AG09309 (cell line): ENCODE results near the gene PDCL3.

Source experiments
- DNase-seq: peaks from one replicate; pipeline ENCODE4 v3.0.0-alpha.2; 2010; ENCODE audit warnings: low read depth
- H3K4me3 ChIP-seq: 2 replicates; pipeline ENCODE4 v1.5.1; 2011; ENCODE audit warnings: mild to moderate bottlenecking, low read depth, low read length, moderate library complexity; ENCODE audit not compliant: control insufficient read depth
- CTCF ChIP-seq: IDR thresholded peaks from 2 replicates; pipeline ENCODE4 v1.5.1; 2011; ENCODE audit warnings: mild to moderate bottlenecking, low read depth, low read length, inconsistent platforms; ENCODE audit not compliant: insufficient read depth, control insufficient read depth; ENCODE audit errors: missing control alignments

PDCL3 gene

DNA sequence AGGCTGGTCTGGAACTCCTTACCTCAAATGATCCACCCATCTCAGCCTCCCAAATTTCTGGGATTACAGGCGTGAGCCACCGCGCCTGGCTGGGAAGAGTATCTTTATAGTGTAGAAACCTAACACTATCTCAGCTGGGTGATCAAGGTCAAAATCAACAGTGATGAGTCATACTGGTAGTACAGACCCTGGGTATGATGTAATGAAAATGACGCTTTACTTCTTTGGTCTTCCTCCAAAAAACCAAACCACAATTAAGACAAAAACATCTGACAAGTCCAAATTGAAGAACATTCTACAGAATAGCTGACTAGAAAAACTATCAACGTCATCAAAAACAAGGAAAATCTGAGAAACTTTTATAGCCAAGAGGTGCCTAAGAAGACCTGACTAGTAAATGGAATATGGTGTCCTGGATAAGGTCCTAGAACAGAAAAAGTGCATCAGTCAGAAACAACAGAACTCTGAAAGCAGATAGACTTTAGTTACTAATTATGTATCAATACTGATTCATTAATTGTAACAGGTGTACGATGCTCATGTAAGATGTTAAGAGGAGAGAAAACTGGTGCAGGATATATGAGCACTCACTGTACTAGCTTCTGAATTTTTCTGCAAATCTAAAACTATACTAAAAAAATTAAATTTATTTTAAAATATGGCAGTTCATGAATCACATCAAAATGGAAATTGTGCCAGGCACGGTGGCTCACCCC, 25.4 kb downstream of the PDCL3 start:
- DNase-seq = no peak
- no peak for TF ChIP-seq CTCF
- H3K4me3 ChIP-seq = no peak overlapping the region

DNA sequence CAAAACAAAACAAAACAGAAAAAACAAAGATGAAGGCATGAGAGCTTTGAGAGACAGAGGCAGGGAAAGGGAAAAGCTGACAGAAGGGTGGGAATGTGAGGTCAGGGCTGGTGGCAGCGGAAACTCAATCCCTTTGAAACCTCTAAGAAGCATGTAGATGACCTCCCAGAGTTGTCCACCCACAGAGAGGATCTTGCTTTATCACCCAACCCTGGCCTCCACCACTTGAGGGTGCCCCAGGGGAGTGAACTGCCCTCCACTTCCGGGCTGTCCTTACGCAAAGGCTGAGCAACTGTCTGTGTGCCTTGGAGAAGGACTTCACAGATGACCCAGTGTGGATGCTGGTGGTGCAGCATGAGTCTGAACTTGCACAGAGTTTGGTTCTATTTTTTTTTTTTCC, 26.7 kb downstream of the PDCL3 start:
- TF ChIP-seq CTCF = no peak
- DNase-seq = no peak
- no peak overlapping the region for H3K4me3 ChIP-seq

DNA sequence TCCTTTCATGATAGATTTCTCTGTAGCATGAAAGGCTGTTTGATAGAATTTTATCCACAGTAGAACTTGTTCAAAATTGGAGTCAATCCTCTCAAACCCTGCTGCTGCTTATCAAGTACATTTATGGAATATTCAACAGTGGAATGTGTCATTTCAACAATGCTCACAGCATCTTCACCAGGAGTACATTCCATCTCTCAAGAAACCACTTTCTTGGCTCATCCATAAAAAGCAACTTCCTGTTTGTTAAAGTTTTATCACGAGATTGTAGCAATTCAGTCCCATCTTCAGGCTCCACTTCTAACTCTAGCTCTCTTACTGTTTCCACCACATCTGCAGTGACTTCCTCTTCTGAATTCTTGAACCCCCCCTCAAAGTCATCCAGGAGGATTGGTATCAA, 29.4 kb downstream of the PDCL3 start:
- DNase-seq = no peak
- TF ChIP-seq CTCF = no peak
- no peak overlapping the region for H3K4me3 ChIP-seq

GRCh38 chr2:100596465-100596864, 33.7 kb downstream of the PDCL3 start:
- no peak overlapping the region for H3K4me3 ChIP-seq
- TF ChIP-seq CTCF = no peak
- no peak for DNase-seq

GRCh38 chr2:100599566-100599965, 36.8 kb downstream of the PDCL3 start:
- no peak for TF ChIP-seq CTCF
- H3K4me3 ChIP-seq = no peak overlapping the region
- no peak for DNase-seq

- no peak overlapping the region for H3K4me3 ChIP-seq
- DNase-seq = no peak
- no peak for TF ChIP-seq CTCF
These were observed 38.9 kb downstream of the PDCL3 start for GRCh38 chr2:100601661-100602060.
